Stimulated activated CD8-positive, alpha-beta memory T cell treated with anti-CD3 and anti-CD28 coated beads, Interleukin-7, amount 100 ng/mL, for 1 hour (primary cell): Measurements from ENCODE around the gene DMD.
"Not testable (repeated sequence)": the region's sequence is repeated elsewhere in the genome, so short reads cannot be mapped to it uniquely, and the experiment has no call there.

Experiments
- DNase-seq, 2 donors: peaks; one replicate each; pipeline ENCODE4 v3.0.0-alpha.2; 2020; ENCODE audit warnings: low read depth in 2 of 2

DMD gene

GRCh38 chrX:32852203-32852602 is 359.1 kb downstream of the DMD start:
- DNase-seq: no peak

GRCh38 chrX:32851556-32851955 is 359.8 kb downstream of the DMD start:
- no peak for DNase-seq

GRCh38 chrX:32847921-32848320 is 363.4 kb downstream of the DMD start:
- DNase-seq: no peak

- DNase-seq: no peak
Observed at GRCh38 chrX:32842053-32842452, 369.3 kb downstream of the DMD start.

GRCh38 chrX:32839781-32840180 is 371.6 kb downstream of the DMD start:
- no peak for DNase-seq

- DNase-seq: no peak
Observed at GRCh38 chrX:32825009-32825408, 386.3 kb downstream of the DMD start.

- no peak for DNase-seq
Observed at GRCh38 chrX:32804034-32804433, 407.3 kb downstream of the DMD start.

- no peak for DNase-seq
Observed at GRCh38 chrX:32798990-32799389, 412.4 kb downstream of the DMD start.

GRCh38 chrX:32788936-32789335 is 422.4 kb downstream of the DMD start:
- no peak for DNase-seq

GRCh38 chrX:32780109-32780508 is 431.2 kb downstream of the DMD start:
- no peak for DNase-seq

GRCh38 chrX:32778965-32779364 is 432.4 kb downstream of the DMD start:
- DNase-seq: no peak

GRCh38 chrX:32774966-32775365 is 436.4 kb downstream of the DMD start:
- DNase-seq: no peak

- DNase-seq: no peak
Observed at GRCh38 chrX:32749070-32749469, 462.3 kb downstream of the DMD start.

GRCh38 chrX:32745323-32745722 is 466.0 kb downstream of the DMD start:
- no peak for DNase-seq

GRCh38 chrX:32744921-32745320 is 466.4 kb downstream of the DMD start:
- DNase-seq: no peak

GRCh38 chrX:32741910-32742309 is 469.4 kb downstream of the DMD start:
- no peak for DNase-seq

GRCh38 chrX:32708542-32708941 is 502.8 kb downstream of the DMD start:
- DNase-seq: no peak

GRCh38 chrX:32705385-32705784 is 506.0 kb downstream of the DMD start:
- DNase-seq: not testable (repeated sequence)

- DNase-seq: no peak
Observed at GRCh38 chrX:32687379-32687778, 524.0 kb downstream of the DMD start.

GRCh38 chrX:32678487-32678886 is 532.9 kb downstream of the DMD start:
- DNase-seq: no peak

GRCh38 chrX:32673193-32673592 is 538.2 kb downstream of the DMD start:
- DNase-seq: no peak

GRCh38 chrX:32662516-32662915 is 548.8 kb downstream of the DMD start:
- DNase-seq: no peak

GRCh38 chrX:32644476-32645245 is 566.7 kb downstream of the DMD start:
- DNase-seq: no peak

- DNase-seq: no peak
Observed at GRCh38 chrX:32642283-32642682, 569.1 kb downstream of the DMD start.
